Measurements from ENCODE around the gene FAM219A. TPM values are rescaled to one million over a fixed set of nuclear protein-coding genes. Genes with fewer than 3 reads are reported as not detected.
A peak's percentile ranks its signal among the peaks of the same experiment; 100 is the strongest.

FAM219A gene
- total RNA-seq, 1 donor from 2014 or later, result 221 TPM

GRCh38 chr9:34463098-34463900, 4.9 kb upstream of the FAM219A start:
- peaks cover 14% of the 10 kb centered on the region for H3K4me1 Mint-ChIP-seq (ENCODE audit: low read depth, unreplicated experiment)
- H3K9me3 Mint-ChIP-seq (ENCODE audit: unreplicated experiment), result peaks cover 10% of the 10 kb centered on the region
- DNase-seq, result no peak
- no peak for TF ChIP-seq CTCF (IDR thresholded peaks at IDR 0.05; ENCODE audit: partially characterized antibody, unreplicated experiment)
- no peak overlapping the region for H3K27ac Mint-ChIP-seq (ENCODE audit: unreplicated experiment)
- H3K4me3 Mint-ChIP-seq (ENCODE audit: unreplicated experiment), result no peak overlapping the region
- H3K27me3 Mint-ChIP-seq (ENCODE audit: unreplicated experiment), result peaks cover 6% of the 10 kb centered on the region
- H3K36me3 Mint-ChIP-seq (ENCODE audit: unreplicated experiment), result no peaks in the 10 kb centered on the region

GRCh38 chr9:34459941-34460340, 1.6 kb upstream of the FAM219A start:
- H3K27ac Mint-ChIP-seq (ENCODE audit: unreplicated experiment), result no peak overlapping the region
- peaks cover 7% of the 10 kb centered on the region for H3K36me3 Mint-ChIP-seq (ENCODE audit: unreplicated experiment)
- DNase-seq, result no peak
- peak overlapping the region; percentile 89 for H3K4me3 Mint-ChIP-seq (ENCODE audit: unreplicated experiment)
- H3K4me1 Mint-ChIP-seq (ENCODE audit: low read depth, unreplicated experiment), result peaks cover 26% of the 10 kb centered on the region
- H3K9me3 Mint-ChIP-seq (ENCODE audit: unreplicated experiment), result peaks cover 24% of the 10 kb centered on the region
- H3K27me3 Mint-ChIP-seq (ENCODE audit: unreplicated experiment), result peaks cover 22% of the 10 kb centered on the region
- no peak for TF ChIP-seq CTCF (IDR thresholded peaks at IDR 0.05; ENCODE audit: partially characterized antibody, unreplicated experiment)

- H3K4me3 Mint-ChIP-seq (ENCODE audit: unreplicated experiment), result peak overlapping the region; percentile 89
- peak overlapping the region; percentile 86 for H3K27ac Mint-ChIP-seq (ENCODE audit: unreplicated experiment)
- H3K4me1 Mint-ChIP-seq (ENCODE audit: low read depth, unreplicated experiment), result peaks cover 32% of the 10 kb centered on the region
Observed at GRCh38 chr9:34459356-34459755, 986 bp upstream of the FAM219A start.

GRCh38 chr9:34458959-34459340, 580 bp upstream of the FAM219A start:
- Mint-ChIP-seq H3K4me1 (ENCODE audit: low read depth, unreplicated experiment) (peaks cover 33% of the 10 kb centered on the region), H3K27ac (ENCODE audit: unreplicated experiment) (peak overlapping the region; percentile 86), H3K4me3 (ENCODE audit: unreplicated experiment) (peak overlapping the region; percentile 89), H3K9me3 (ENCODE audit: unreplicated experiment) (peaks cover 24% of the 10 kb centered on the region), H3K27me3 (ENCODE audit: unreplicated experiment) (peaks cover 23% of the 10 kb centered on the region), H3K36me3 (ENCODE audit: unreplicated experiment) (peaks cover 7% of the 10 kb centered on the region)
- no peak for DNase-seq
- no peak for TF ChIP-seq CTCF (IDR thresholded peaks at IDR 0.05; ENCODE audit: partially characterized antibody, unreplicated experiment)

More at GRCh38 chr9:34459356-34459755, 986 bp upstream of the FAM219A start:
- no peak for DNase-seq
- no peak for TF ChIP-seq CTCF (IDR thresholded peaks at IDR 0.05; ENCODE audit: partially characterized antibody, unreplicated experiment)
- Mint-ChIP-seq H3K36me3 (ENCODE audit: unreplicated experiment) (peaks cover 7% of the 10 kb centered on the region), H3K9me3 (ENCODE audit: unreplicated experiment) (peaks cover 24% of the 10 kb centered on the region), H3K27me3 (ENCODE audit: unreplicated experiment) (peaks cover 22% of the 10 kb centered on the region)
